Loucy (cell line): ENCODE measurements around the gene PPP2R1A.
"Not testable (repeated sequence)": the region's sequence is repeated elsewhere in the genome, so short reads cannot be mapped to it uniquely, and the experiment has no call there.

ENCODE experiments used
- H2AFZ ChIP-seq: fragments of 200-600 bp; sonication (generic); 2 replicates; pipeline ENCODE4 v1.6.0; 2016; ENCODE audit warnings: antibody characterized with exemption, mild to moderate bottlenecking, low read length, moderate library complexity
- H3F3A ChIP-seq: fragments of 200-600 bp; 2 replicates; pipeline ENCODE4 v1.6.0; 2016; ENCODE audit warnings: antibody characterized with exemption, low read depth, mild to moderate bottlenecking
- H3K27me3 ChIP-seq: fragments of 200-600 bp; sonication (generic); 2 replicates; pipeline ENCODE4 v1.6.1; 2014; ENCODE audit warnings: low read length, mild to moderate bottlenecking; ENCODE audit not compliant: insufficient read depth, poor library complexity, severe bottlenecking
- H3K36me3 ChIP-seq: fragments of 200-600 bp; sonication (generic); 2 replicates; pipeline ENCODE4 v1.6.1; 2016; ENCODE audit warnings: low read length; ENCODE audit not compliant: insufficient read depth
- H3K4me1 ChIP-seq: fragments of 200-600 bp; sonication (generic); 2 replicates; pipeline ENCODE4 v1.5.1; 2014; ENCODE audit warnings: low read length, mild to moderate bottlenecking; ENCODE audit not compliant: insufficient read depth, poor library complexity, severe bottlenecking
- H3K4me2 ChIP-seq: fragments of 200-600 bp; sonication (generic); 2 replicates; pipeline ENCODE4 v1.6.0; 2014; ENCODE audit warnings: antibody characterized with exemption, low read length, low read depth, mild to moderate bottlenecking; ENCODE audit not compliant: poor library complexity, severe bottlenecking
- H3K4me3 ChIP-seq: fragments of 200-600 bp; sonication (generic); 2 replicates; pipeline ENCODE4 v1.5.1; 2014; ENCODE audit warnings: low read length, mild to moderate bottlenecking, mixed read lengths; ENCODE audit not compliant: poor library complexity, severe bottlenecking
- H3K79me2 ChIP-seq: fragments of 200-600 bp; sonication (generic); 2 replicates; pipeline ENCODE4 v1.6.1; 2014; ENCODE audit warnings: low read length; ENCODE audit not compliant: insufficient read depth
- H3K9ac ChIP-seq: fragments of 200-600 bp; sonication (generic); 2 replicates; pipeline ENCODE4 v1.6.0; 2014; ENCODE audit warnings: mild to moderate bottlenecking, low read depth, low read length, moderate library complexity; ENCODE audit not compliant: poor library complexity, severe bottlenecking
- H3K9me2 ChIP-seq: fragments of 200-600 bp; sonication (generic); replicated peaks from 2 replicates; pipeline ENCODE4 v1.6.1; 2016; ENCODE audit warnings: low read depth, low read length, mixed read lengths
- H3K9me3 ChIP-seq: fragments of 200-600 bp; sonication (generic); 2 replicates; pipeline ENCODE4 v1.6.1; 2014; ENCODE audit warnings: mild to moderate bottlenecking, antibody characterized with exemption, low read length, low read depth; ENCODE audit not compliant: insufficient read depth
- H4K20me1 ChIP-seq: fragments of 200-600 bp; sonication (generic); 2 replicates; pipeline ENCODE4 v1.6.0; 2014; ENCODE audit warnings: antibody characterized with exemption, low read length, mild to moderate bottlenecking; ENCODE audit not compliant: insufficient read depth, poor library complexity, severe bottlenecking
- EZH2phosphoT487 ChIP-seq: fragments of 200-600 bp; IDR thresholded peaks from 2 replicates; pipeline ENCODE4 v1.6.1; 2018; ENCODE audit warnings: antibody characterized with exemption, mild to moderate bottlenecking, moderate library complexity, borderline replicate concordance
- TF ChIP-seq, protein P1 (sequence below): fragments of 200-600 bp; sonication (generic); conservative IDR thresholded peaks from 2 replicates; pipeline ENCODE4 v1.5.1; 2014; ENCODE audit warnings: mild to moderate bottlenecking, antibody characterized with exemption, low read length

The PPP2R1A gene

GRCh38 chr19:52244021-52244420, 54.2 kb downstream of the PPP2R1A start:
- no peak overlapping the region for H2AFZ ChIP-seq
- TF ChIP-seq, protein P1, sequence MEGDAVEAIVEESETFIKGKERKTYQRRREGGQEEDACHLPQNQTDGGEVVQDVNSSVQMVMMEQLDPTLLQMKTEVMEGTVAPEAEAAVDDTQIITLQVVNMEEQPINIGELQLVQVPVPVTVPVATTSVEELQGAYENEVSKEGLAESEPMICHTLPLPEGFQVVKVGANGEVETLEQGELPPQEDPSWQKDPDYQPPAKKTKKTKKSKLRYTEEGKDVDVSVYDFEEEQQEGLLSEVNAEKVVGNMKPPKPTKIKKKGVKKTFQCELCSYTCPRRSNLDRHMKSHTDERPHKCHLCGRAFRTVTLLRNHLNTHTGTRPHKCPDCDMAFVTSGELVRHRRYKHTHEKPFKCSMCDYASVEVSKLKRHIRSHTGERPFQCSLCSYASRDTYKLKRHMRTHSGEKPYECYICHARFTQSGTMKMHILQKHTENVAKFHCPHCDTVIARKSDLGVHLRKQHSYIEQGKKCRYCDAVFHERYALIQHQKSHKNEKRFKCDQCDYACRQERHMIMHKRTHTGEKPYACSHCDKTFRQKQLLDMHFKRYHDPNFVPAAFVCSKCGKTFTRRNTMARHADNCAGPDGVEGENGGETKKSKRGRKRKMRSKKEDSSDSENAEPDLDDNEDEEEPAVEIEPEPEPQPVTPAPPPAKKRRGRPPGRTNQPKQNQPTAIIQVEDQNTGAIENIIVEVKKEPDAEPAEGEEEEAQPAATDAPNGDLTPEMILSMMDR = no peak
- no peak for TF ChIP-seq EZH2phosphoT487
- no peak overlapping the region for H3K9ac ChIP-seq
- H4K20me1 ChIP-seq = no peaks in the 10 kb centered on the region
- H3K36me3 ChIP-seq = no peaks in the 10 kb centered on the region
- H3K4me3 ChIP-seq = no peak overlapping the region
- H3K4me2 ChIP-seq = no peak overlapping the region
- no peaks in the 10 kb centered on the region for H3K9me3 ChIP-seq
- H3K27me3 ChIP-seq = no peaks in the 10 kb centered on the region
- no peaks in the 10 kb centered on the region for H3K4me1 ChIP-seq
- no peaks in the 10 kb centered on the region for H3K9me2 ChIP-seq
- H3F3A ChIP-seq = no peaks in the 10 kb centered on the region
- H3K79me2 ChIP-seq = no peaks in the 10 kb centered on the region

- Histone ChIP-seq H3K4me1 (no peaks in the 10 kb centered on the region), H4K20me1 (no peaks in the 10 kb centered on the region), H3K36me3 (no peaks in the 10 kb centered on the region), H3K27me3 (no peaks in the 10 kb centered on the region), H3K4me3 (no peak overlapping the region), H3K9ac (no peak overlapping the region), H3K9me3 (no peaks in the 10 kb centered on the region), H3K79me2 (no peaks in the 10 kb centered on the region), H3F3A (no peaks in the 10 kb centered on the region), H3K9me2 (no peaks in the 10 kb centered on the region), H2AFZ (no peak overlapping the region), H3K4me2 (no peak overlapping the region)
- TF ChIP-seq, protein P1 = peak; percentile 69
- no peak for TF ChIP-seq EZH2phosphoT487
Measured at GRCh38 chr19:52248241-52248640, 58.4 kb downstream of the PPP2R1A start.

- no peak overlapping the region for H3K4me3 ChIP-seq
- TF ChIP-seq EZH2phosphoT487 = no peak
- TF ChIP-seq, protein P1 = no peak
- no peaks in the 10 kb centered on the region for H3K9me2 ChIP-seq
- H3K4me1 ChIP-seq = no peaks in the 10 kb centered on the region
- H3K9me3 ChIP-seq = no peaks in the 10 kb centered on the region; the same call in 1 of the 2 replicates
- no peaks in the 10 kb centered on the region for H4K20me1 ChIP-seq
- H3K4me2 ChIP-seq = no peak overlapping the region
- no peaks in the 10 kb centered on the region for H3F3A ChIP-seq
- H2AFZ ChIP-seq = no peak overlapping the region
- no peaks in the 10 kb centered on the region for H3K79me2 ChIP-seq
- H3K27me3 ChIP-seq = no peaks in the 10 kb centered on the region
- H3K9ac ChIP-seq = no peak overlapping the region
- H3K36me3 ChIP-seq = no peaks in the 10 kb centered on the region
Measured at GRCh38 chr19:52258426-52258825, 68.6 kb downstream of the PPP2R1A start.

DNA sequence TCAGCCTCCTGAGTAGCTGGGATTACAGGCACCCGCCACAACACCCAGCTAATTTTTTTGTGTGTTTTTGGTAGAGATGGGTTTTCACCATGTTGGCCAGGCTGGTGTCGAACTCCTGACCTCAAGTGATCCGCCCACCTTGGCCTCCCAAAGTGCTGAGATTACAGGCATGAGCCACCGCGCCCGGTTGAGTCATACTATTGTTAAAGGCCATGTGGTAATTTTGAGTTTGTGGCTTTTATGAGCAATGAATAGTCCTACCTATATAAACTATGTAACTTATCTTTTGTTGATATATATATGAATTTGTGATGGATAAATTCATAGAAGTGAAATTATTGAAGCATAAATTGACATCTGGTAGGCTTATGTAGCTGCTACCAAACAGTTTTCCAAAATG, 75.7 kb downstream of the PPP2R1A start:
- H3K4me1 ChIP-seq, H3K9me2 ChIP-seq, H3K4me3 ChIP-seq, H3K9ac ChIP-seq, H4K20me1 ChIP-seq, H3K36me3 ChIP-seq, H3K4me2 ChIP-seq, H3K9me3 ChIP-seq, H2AFZ ChIP-seq, H3F3A ChIP-seq, H3K27me3 ChIP-seq: not testable (repeated sequence)
- peaks cover 12% of the 10 kb centered on the region for H3K79me2 ChIP-seq
